HG03571 (cell line): ENCODE data around the gene QRICH1.

Experiments used
- ATAC-seq: cut with Tn5 transposase; IDR thresholded peaks from one replicate; pipeline ENCODE4 v1.9.1; 2021; ENCODE audit not compliant: unreplicated experiment

The QRICH1 gene

GRCh38 chr3:49093853-49094767 lies at the start of gene QRICH1:
QRICH1 (minus strand) TSS chr3:49094071; CDS start chr3:49077017, 17,054 bp downstream.
- ATAC-seq, result peak; percentile 67

GRCh38 chr3:49140080-49140479 lies 46.2 kb upstream of the QRICH1 start:
- ATAC-seq, result no peak

GRCh38 chr3:49135499-49135898 lies 41.6 kb upstream of the QRICH1 start:
- no peak for ATAC-seq

- ATAC-seq, result no peak
Observed at GRCh38 chr3:49134471-49135265, 40.8 kb upstream of the QRICH1 start.

- no peak for ATAC-seq
Observed at GRCh38 chr3:49133226-49133951, 39.5 kb upstream of the QRICH1 start.

- ATAC-seq, result no peak
Observed at GRCh38 chr3:49132437-49133225, 38.8 kb upstream of the QRICH1 start, which contains the start of gene LAMB2. LAMB2 (minus strand) TSS chr3:49133050; CDS start chr3:49132867, 183 bp downstream.

- no peak for ATAC-seq
Observed at GRCh38 chr3:49132073-49132436, 38.2 kb upstream of the QRICH1 start.

- no peak for ATAC-seq
Observed at GRCh38 chr3:49131576-49131975, 37.7 kb upstream of the QRICH1 start.

GRCh38 chr3:49131040-49131439 lies 37.2 kb upstream of the QRICH1 start:
- no peak for ATAC-seq

- no peak for ATAC-seq
Observed at GRCh38 chr3:49124991-49125670, 31.3 kb upstream of the QRICH1 start.

- no peak for ATAC-seq
Observed at GRCh38 chr3:49124203-49124602, 30.3 kb upstream of the QRICH1 start.

GRCh38 chr3:49123687-49124086 lies 29.8 kb upstream of the QRICH1 start:
- ATAC-seq, result no peak

- ATAC-seq, result no peak
Observed at GRCh38 chr3:49122886-49123545, 29.1 kb upstream of the QRICH1 start.

- ATAC-seq, result no peak
Observed at GRCh38 chr3:49122451-49122850, 28.6 kb upstream of the QRICH1 start.

- ATAC-seq, result no peak
Observed at GRCh38 chr3:49122022-49122421, 28.2 kb upstream of the QRICH1 start.

- ATAC-seq, result no peak
Observed at GRCh38 chr3:49121132-49121736, 27.4 kb upstream of the QRICH1 start.

- ATAC-seq, result peak; percentile 83
Observed at GRCh38 chr3:49120438-49121131, 26.7 kb upstream of the QRICH1 start, which contains the start of gene USP19. USP19 (minus strand) TSS chr3:49120823; CDS start chr3:49119145, 1,678 bp downstream.

GRCh38 chr3:49120096-49120437 lies 26.2 kb upstream of the QRICH1 start:
- no peak for ATAC-seq
